ENCODE results near the gene ABHD12B.

Gene ABHD12B

GRCh38 chr14:50901361-50901760 lies 29.5 kb downstream of the ABHD12B start:
- TF ChIP-seq GATA2 (IDR thresholded peaks at IDR 0.05; ENCODE audit: low read depth, low read length) (no peak), GATA3 (IDR thresholded peaks at IDR 0.05; ENCODE audit: low read depth, low read length) (no peak)

DNA sequence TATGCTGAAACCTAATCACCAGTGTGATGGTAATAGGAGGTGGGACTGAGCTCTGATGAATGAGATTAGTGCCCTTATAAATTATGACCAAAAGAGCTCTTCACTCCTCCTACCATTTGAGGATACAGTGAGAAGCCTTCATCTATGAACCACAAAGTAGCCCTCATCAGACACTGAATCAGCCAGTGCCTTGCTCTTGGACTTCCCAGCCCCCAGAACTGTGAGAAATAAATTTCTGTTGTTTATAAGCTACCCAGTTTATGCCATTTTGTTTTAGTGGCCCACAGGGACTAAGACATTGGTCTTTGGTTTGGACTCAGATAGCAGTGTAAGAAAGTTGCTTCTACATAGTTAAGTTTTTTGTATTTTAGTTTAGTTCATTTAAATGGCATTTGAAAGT lies 32.9 kb downstream of the ABHD12B start:
- no peak for TF ChIP-seq GATA2 (IDR thresholded peaks at IDR 0.05; ENCODE audit: low read depth, low read length)
- no peak for TF ChIP-seq GATA3 (IDR thresholded peaks at IDR 0.05; ENCODE audit: low read depth, low read length)

- no peak for TF ChIP-seq GATA3 (IDR thresholded peaks at IDR 0.05; ENCODE audit: low read depth, low read length)
- no peak for TF ChIP-seq GATA2 (IDR thresholded peaks at IDR 0.05; ENCODE audit: low read depth, low read length)
Measured at GRCh38 chr14:50906326-50907065, 34.6 kb downstream of the ABHD12B start.

GRCh38 chr14:50910495-50911420 lies 38.9 kb downstream of the ABHD12B start:
- TF ChIP-seq GATA3 (IDR thresholded peaks at IDR 0.05; ENCODE audit: low read depth, low read length) (no peak), GATA2 (IDR thresholded peaks at IDR 0.05; ENCODE audit: low read depth, low read length) (no peak)

DNA sequence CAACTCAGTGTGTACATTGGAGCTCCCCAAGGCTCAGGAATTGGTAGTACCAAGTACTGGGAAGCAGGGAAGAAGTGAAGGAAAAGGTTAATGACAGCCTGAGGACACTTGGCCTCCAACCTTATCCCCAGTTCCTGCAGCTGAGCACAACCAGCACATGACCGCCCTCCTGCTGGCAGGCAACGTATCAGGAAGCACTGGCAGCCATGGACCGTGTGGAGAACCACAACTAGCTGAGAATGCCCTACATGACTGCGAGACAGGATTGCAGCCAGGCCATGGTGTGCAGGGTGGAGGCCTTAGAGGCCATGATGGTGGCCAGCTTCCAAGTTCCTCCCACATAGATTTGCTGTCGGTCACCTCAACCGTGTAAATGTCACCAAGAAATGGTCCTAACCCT lies 45.6 kb downstream of the ABHD12B start:
- no peak for TF ChIP-seq GATA3 (IDR thresholded peaks at IDR 0.05; ENCODE audit: low read depth, low read length)
- no peak for TF ChIP-seq GATA2 (IDR thresholded peaks at IDR 0.05; ENCODE audit: low read depth, low read length)

- TF ChIP-seq GATA3 (IDR thresholded peaks at IDR 0.05; ENCODE audit: low read depth, low read length), result no peak
- TF ChIP-seq GATA2 (IDR thresholded peaks at IDR 0.05; ENCODE audit: low read depth, low read length), result no peak
Measured at GRCh38 chr14:50920482-50921230, 48.8 kb downstream of the ABHD12B start.

DNA sequence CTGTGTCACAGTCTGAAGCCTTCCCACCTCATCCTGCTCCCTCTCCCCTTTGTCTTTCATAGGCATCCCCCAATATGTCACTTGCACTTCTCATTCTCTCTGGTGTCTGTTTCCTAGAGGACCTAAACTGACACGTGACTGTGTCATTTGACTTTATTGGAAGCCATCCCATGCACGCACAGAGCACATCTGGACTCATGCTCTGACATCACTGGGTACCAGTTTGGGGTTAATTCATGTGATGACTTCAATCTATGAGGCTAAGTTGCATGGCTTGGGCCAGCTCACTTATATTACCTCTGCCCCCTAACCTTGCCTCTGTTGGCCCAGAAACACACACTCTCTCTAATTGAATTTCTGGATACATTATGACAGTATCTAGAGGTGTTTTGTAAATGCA lies 51.0 kb downstream of the ABHD12B start:
- no peak for TF ChIP-seq GATA3 (IDR thresholded peaks at IDR 0.05; ENCODE audit: low read depth, low read length)
- TF ChIP-seq GATA2 (IDR thresholded peaks at IDR 0.05; ENCODE audit: low read depth, low read length), result no peak

DNA sequence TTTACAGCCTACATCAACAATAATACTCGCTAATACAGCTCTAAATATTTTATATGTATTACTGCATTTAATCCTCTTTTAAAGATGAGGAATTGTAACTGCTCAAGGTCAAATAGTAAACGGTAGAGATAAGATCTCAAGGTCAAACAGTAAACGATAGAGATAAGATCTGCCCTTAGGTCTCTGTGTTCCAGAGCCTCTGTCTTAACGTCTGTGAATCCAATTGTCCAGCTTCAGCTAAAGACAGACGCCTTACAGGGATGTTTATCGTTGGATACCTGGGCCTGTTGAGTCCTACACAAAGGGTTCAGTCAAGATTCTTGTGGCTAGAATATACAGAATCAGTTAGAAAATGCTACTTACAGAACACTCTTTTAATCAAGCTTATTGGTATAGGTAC lies 52.4 kb downstream of the ABHD12B start:
- TF ChIP-seq GATA2 (IDR thresholded peaks at IDR 0.05; ENCODE audit: low read depth, low read length) (peak; percentile 94), GATA3 (IDR thresholded peaks at IDR 0.05; ENCODE audit: low read depth, low read length) (peak; percentile 94)

- TF ChIP-seq GATA3 (IDR thresholded peaks at IDR 0.05; ENCODE audit: low read depth, low read length) (no peak), GATA2 (IDR thresholded peaks at IDR 0.05; ENCODE audit: low read depth, low read length) (no peak)
Measured at GRCh38 chr14:50924843-50925242, 53.0 kb downstream of the ABHD12B start.

DNA sequence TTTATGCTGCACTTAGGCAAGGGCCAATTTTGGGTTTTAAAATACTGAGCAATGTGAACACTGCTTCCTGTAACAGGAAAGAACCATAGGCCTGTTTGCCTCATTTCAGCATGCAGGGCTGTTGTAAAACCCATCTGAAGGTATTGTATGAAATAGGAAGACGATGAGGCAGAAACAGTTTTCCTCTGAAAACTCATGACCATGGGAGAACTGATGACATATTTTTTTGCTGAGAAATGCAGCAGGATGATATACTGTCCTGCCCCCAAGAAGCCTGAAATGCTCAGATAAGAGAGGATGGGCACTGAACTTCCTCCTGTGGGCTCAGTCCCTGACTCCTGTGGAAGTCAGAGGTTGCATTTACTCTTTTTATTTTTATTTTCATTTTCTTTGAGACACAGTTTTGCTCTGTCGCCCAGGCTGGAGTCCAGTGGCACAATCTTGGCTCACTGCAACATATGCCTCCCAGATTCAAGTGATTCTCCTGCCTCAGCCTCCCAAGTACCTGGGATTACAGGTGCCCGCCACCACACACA lies 55.1 kb downstream of the ABHD12B start:
- TF ChIP-seq GATA2 (IDR thresholded peaks at IDR 0.05; ENCODE audit: low read depth, low read length) (no peak), GATA3 (IDR thresholded peaks at IDR 0.05; ENCODE audit: low read depth, low read length) (no peak)

DNA sequence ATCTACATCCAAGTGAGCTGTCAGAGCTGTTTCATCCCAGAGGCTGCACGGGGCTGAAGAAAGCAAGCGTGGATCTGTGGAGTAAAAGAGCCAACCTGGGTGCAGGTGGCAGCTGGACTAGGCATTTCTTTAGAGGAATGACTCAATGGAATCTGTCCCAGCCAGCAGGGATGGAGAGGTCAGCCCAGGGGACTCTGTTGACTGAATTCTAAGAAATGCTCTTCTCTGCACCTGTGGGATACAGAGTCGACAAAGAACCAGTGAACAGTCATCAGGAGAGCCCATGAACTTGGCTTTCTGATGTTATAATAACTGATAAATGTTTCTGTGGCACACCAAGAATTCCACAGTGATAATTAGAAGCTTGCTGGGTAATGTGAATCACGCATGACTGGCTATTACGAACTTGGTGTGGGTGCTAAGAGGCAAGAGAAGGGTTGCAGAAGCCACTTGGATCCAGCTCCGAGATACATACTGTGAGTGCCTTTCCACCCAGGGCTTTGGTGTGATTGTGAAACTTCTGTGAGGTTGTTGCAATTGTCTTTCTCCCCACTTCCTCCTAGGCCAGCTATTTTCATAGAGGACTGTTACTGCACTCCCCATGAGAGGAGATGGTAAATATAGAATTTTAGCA lies 56.3 kb downstream of the ABHD12B start:
- TF ChIP-seq GATA3 (IDR thresholded peaks at IDR 0.05; ENCODE audit: low read depth, low read length), result no peak
- no peak for TF ChIP-seq GATA2 (IDR thresholded peaks at IDR 0.05; ENCODE audit: low read depth, low read length)

DNA sequence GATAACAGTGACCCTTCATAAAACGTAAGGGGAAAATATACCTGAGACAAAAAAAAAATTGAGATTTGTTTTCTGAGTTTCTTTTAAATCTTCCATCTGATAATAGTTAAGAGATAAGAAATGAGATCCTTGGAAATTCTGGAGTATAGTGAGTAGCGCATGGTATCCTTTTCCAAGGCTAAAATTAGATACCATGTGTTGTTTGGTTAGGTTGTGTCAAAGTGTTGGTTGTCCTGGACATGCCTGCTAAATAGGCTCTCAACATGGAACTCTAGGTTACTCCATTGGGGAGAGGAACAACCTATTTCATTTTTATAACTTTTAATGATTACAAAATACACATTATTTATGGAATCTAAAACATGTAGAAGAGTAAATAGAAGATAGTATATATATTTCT lies 57.7 kb downstream of the ABHD12B start:
- TF ChIP-seq GATA2 (IDR thresholded peaks at IDR 0.05; ENCODE audit: low read depth, low read length), result no peak
- no peak for TF ChIP-seq GATA3 (IDR thresholded peaks at IDR 0.05; ENCODE audit: low read depth, low read length)

DNA sequence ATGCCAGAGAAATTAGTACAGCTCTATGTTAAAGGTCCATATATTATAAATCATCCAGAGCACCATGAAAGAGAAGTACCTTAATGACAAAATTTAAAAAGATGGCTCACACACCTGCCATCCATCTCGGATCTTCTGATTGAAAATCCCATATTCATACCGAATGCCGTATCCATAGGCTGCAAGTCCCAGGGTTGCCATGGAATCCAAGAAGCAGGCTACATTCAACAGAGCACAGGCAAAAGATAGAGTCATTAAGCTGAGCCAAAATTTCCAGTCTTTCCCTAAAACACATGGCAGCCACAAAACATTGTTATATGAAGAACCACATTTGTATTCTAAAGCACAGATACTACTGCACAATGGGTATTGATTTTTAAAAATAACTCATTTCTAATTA lies 59.7 kb downstream of the ABHD12B start:
- TF ChIP-seq GATA2 (IDR thresholded peaks at IDR 0.05; ENCODE audit: low read depth, low read length) (no peak), GATA3 (IDR thresholded peaks at IDR 0.05; ENCODE audit: low read depth, low read length) (no peak)
